Erythroblast (primary cell): ENCODE data around the gene BTF3L4.

ENCODE experiments used
- GATA1 ChIP-seq: IDR thresholded peaks from 2 replicates; pipeline ENCODE4 v1.6.1; 2011; ENCODE audit warnings: low read depth, mild to moderate bottlenecking, control low read depth, low read length, moderate library complexity
- POLR2A ChIP-seq: IDR thresholded peaks from 2 replicates; pipeline ENCODE4 v1.6.1; 2011; ENCODE audit warnings: mild to moderate bottlenecking, low read length

- TF ChIP-seq POLR2A (no peak), GATA1 (no peak)
These were observed 7.1 kb downstream of the BTF3L4 start for GRCh38 chr1:52063192-52063591.
